Measurements from ENCODE around the gene NAV3.

Gene NAV3

DNA sequence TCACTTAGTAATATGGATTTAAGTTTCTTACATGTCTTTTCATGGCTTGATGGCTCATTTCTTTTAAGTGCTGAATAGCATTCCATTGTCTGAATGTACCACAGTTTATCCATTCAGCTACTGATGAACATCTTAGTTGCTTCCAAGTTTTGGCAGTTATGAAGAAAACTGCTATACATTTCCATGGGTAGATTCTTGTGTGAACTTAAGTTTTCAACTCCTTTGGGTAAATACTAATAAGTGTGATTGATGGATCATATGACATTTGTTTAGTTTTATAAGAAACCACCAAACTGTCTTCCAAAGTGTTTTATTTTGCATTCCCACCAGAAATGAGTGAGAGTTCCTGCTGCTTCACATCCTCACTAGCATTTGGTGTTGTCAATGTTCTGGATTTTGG, 119.2 kb downstream of the NAV3 start:
- no peak for DNase-seq (ENCODE audit: extremely low read depth, low read depth)
- no peak for TF ChIP-seq CTCF (IDR thresholded peaks at IDR 0.05; ENCODE audit: low read depth, low read length)

- no peak for DNase-seq (ENCODE audit: extremely low read depth, low read depth)
These were observed 123.0 kb downstream of the NAV3 start for GRCh38 chr12:77953528-77954205.

GRCh38 chr12:77954206-77954555, 123.5 kb downstream of the NAV3 start:
- no peak for TF ChIP-seq CTCF (IDR thresholded peaks at IDR 0.05; ENCODE audit: low read depth, low read length)
- no peak for DNase-seq (ENCODE audit: extremely low read depth, low read depth)

More at GRCh38 chr12:77953528-77954205, 123.0 kb downstream of the NAV3 start:
- TF ChIP-seq CTCF (IDR thresholded peaks at IDR 0.05; ENCODE audit: low read depth, low read length): no peak

DNA sequence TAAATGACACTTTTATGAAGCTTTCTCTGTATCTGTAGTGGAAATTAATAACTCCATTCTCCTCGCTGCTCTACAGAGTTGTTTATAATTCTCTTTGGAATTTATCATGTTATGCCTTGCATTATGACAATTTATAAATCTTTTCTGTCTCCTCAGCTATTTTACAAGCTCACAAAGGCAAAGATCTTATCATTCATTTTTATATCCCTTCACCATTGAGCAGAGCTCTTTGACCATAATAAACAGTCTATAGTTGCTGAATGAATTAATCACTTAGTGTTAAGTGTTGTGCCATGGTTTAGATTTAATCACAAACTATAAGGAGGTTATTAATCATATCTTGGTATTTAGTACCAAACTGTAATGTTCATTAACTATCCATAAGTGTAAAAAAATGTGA, 126.4 kb downstream of the NAV3 start:
- no peak for DNase-seq (ENCODE audit: extremely low read depth, low read depth)
- TF ChIP-seq CTCF (IDR thresholded peaks at IDR 0.05; ENCODE audit: low read depth, low read length): no peak

DNA sequence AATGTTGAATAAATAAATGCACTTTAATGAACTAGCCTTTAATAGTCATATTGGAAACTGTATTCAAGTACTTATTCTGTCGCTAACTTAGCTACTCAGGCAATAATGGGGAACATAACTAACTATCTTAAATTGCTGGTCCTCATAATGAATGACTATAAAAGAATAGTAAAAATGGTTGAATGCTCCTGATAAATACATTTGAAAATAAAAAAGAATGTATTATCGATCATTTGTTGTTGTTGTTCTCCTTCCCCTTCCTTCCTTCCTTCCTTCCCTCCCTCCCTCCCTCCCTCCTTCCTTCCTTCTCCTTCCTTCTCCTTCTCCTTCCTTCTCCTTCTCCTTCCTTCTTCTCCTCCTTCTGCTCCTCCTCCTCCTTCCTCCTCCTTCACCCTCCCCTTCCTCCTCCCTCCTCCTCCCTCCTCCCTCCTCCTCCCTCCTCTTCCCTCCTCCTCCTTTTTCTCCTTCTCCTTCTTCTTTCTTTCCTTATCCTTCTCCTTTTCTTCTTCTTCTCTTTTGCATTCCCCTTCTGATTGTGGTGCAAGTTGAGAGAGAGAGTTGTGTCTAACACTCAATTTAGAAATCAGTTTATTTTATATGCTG, 133.0 kb downstream of the NAV3 start:
- TF ChIP-seq CTCF (IDR thresholded peaks at IDR 0.05; ENCODE audit: low read depth, low read length): no peak
- no peak for DNase-seq (ENCODE audit: extremely low read depth, low read depth)

GRCh38 chr12:77965790-77966189, 135.1 kb downstream of the NAV3 start:
- DNase-seq (ENCODE audit: extremely low read depth, low read depth): no peak
- TF ChIP-seq CTCF (IDR thresholded peaks at IDR 0.05; ENCODE audit: low read depth, low read length): no peak

- no peak for DNase-seq (ENCODE audit: extremely low read depth, low read depth)
- no peak for TF ChIP-seq CTCF (IDR thresholded peaks at IDR 0.05; ENCODE audit: low read depth, low read length)
These were observed 137.3 kb downstream of the NAV3 start for GRCh38 chr12:77968021-77968420.
